Transverse colon (tissue), 4 donors: ENCODE measurements around the gene SYNJ2.

Experiments used
- EP300 ChIP-seq: sonication (generic); formaldehyde crosslinking; IDR thresholded peaks from one replicate; pipeline ENCODE4 v1.6.1; 2017; ENCODE audit warnings: antibody characterized with exemption, low read depth
- POLR2A ChIP-seq: fragments of 450-650 bp; IDR thresholded peaks from one replicate; pipeline ENCODE4 v1.6.1; 2016; ENCODE audit warnings: antibody characterized with exemption, mild to moderate bottlenecking, moderate library complexity
- POLR2AphosphoS5 ChIP-seq, 3 donors: sonication (generic); formaldehyde crosslinking; IDR thresholded peaks; one replicate each; pipeline ENCODE4 v1.6.1; 2016; ENCODE audit warnings: antibody characterized with exemption in 3 of 3
- TF ChIP-seq, protein P1 (sequence below), 5 experiments: fragments of 200-600 bp in 3 of 5; fragments of 450-650 bp in 2 of 5; sonication (generic) in 3 of 5; IDR thresholded peaks; 1 replicate in 2 of 5; 2 replicates in 3 of 5; pipeline ENCODE4 v1.5.1; 2016 to 2017; ENCODE audit warnings: antibody characterized with exemption in 5 of 5, inconsistent platforms in 3 of 5, mild to moderate bottlenecking in 2 of 5, moderate library complexity in 1 of 5

DNA sequence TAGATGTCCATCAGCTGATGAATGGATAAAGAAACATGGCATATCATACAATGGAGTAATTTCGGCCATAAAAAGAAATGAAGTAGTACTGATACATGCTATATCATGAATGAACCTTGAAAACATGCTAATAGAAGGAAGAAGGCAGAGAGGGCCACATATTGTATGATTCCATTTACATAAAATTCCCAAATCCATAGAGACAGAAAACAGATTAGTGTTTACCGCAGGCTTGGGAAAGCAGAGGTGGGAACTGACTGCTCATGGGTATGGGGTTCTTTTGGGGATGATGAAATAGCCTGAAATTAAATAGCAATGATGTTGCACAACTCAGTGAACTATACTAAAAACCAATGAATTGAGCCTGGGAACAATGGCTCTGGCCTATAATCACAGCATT is 128.1 kb downstream of the SYNJ2 start:
- no peak for TF ChIP-seq POLR2AphosphoS5 (IDR thresholded peaks at IDR 0.05)
- TF ChIP-seq POLR2A = no peak
- TF ChIP-seq, protein P1, sequence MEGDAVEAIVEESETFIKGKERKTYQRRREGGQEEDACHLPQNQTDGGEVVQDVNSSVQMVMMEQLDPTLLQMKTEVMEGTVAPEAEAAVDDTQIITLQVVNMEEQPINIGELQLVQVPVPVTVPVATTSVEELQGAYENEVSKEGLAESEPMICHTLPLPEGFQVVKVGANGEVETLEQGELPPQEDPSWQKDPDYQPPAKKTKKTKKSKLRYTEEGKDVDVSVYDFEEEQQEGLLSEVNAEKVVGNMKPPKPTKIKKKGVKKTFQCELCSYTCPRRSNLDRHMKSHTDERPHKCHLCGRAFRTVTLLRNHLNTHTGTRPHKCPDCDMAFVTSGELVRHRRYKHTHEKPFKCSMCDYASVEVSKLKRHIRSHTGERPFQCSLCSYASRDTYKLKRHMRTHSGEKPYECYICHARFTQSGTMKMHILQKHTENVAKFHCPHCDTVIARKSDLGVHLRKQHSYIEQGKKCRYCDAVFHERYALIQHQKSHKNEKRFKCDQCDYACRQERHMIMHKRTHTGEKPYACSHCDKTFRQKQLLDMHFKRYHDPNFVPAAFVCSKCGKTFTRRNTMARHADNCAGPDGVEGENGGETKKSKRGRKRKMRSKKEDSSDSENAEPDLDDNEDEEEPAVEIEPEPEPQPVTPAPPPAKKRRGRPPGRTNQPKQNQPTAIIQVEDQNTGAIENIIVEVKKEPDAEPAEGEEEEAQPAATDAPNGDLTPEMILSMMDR (IDR thresholded peaks at IDR 0.05) = no peak
- no peak for TF ChIP-seq EP300
